ENCODE results near the gene H3-3A.

H3-3A gene

GRCh38 chr1:226050133-226050532 lies 12.4 kb upstream of the H3-3A start:
- no peak for DNase-seq (ENCODE audit: low read depth)
- H3K4me3 ChIP-seq (ENCODE audit: low read depth, low read length) = no peak overlapping the region
- TF ChIP-seq CTCF (IDR thresholded peaks at IDR 0.05; ENCODE audit: insufficient read depth, low read depth, low read length, missing control alignments) = no peak

GRCh38 chr1:226051365-226051764 lies 11.2 kb upstream of the H3-3A start:
- H3K4me3 ChIP-seq (ENCODE audit: low read depth, low read length) = no peak overlapping the region
- DNase-seq (ENCODE audit: low read depth) = no peak
- no peak for TF ChIP-seq CTCF (IDR thresholded peaks at IDR 0.05; ENCODE audit: insufficient read depth, low read depth, low read length, missing control alignments)

- no peak overlapping the region for H3K4me3 ChIP-seq (ENCODE audit: low read depth, low read length)
- DNase-seq (ENCODE audit: low read depth) = no peak
- TF ChIP-seq CTCF (IDR thresholded peaks at IDR 0.05; ENCODE audit: insufficient read depth, low read depth, low read length, missing control alignments) = no peak
These were observed 10.5 kb upstream of the H3-3A start for GRCh38 chr1:226052061-226052460.

GRCh38 chr1:226054519-226055327 lies 7.8 kb upstream of the H3-3A start:
- no peak overlapping the region for H3K4me3 ChIP-seq (ENCODE audit: low read depth, low read length)
- no peak for DNase-seq (ENCODE audit: low read depth)
- no peak for TF ChIP-seq CTCF (IDR thresholded peaks at IDR 0.05; ENCODE audit: insufficient read depth, low read depth, low read length, missing control alignments)

- no peak for TF ChIP-seq CTCF (IDR thresholded peaks at IDR 0.05; ENCODE audit: insufficient read depth, low read depth, low read length, missing control alignments)
- H3K4me3 ChIP-seq (ENCODE audit: low read depth, low read length) = no peak overlapping the region
- no peak for DNase-seq (ENCODE audit: low read depth)
These were observed 2.8 kb upstream of the H3-3A start for GRCh38 chr1:226059709-226060108.

- no peak for DNase-seq (ENCODE audit: low read depth)
- H3K4me3 ChIP-seq (ENCODE audit: low read depth, low read length) = no peak overlapping the region
- no peak for TF ChIP-seq CTCF (IDR thresholded peaks at IDR 0.05; ENCODE audit: insufficient read depth, low read depth, low read length, missing control alignments)
These were observed 2.1 kb upstream of the H3-3A start for GRCh38 chr1:226060427-226060826.
